ENCODE results near the gene HLX. TPM values are rescaled to one million over a fixed set of nuclear protein-coding genes. Genes with fewer than 3 reads are reported as not detected.

HLX gene
- total and polyA plus RNA-seq, 7 experiments from 2014 or later = 0.27 to 11.0 (median 2.1) TPM; not detected in 3

- Histone ChIP-seq H3K4me3 (ENCODE audit: low read length) (no peak overlapping the region), H3K9me3 (ENCODE audit: control insufficient read depth in 2 of 3, low read length in 3 of 3) (no peaks in the 10 kb centered on the region), H3K27ac (ENCODE audit: low read depth, low read length) (no peak overlapping the region), H3K27me3 (ENCODE audit: control insufficient read depth in 2 of 2, insufficient read depth in 2 of 2, low read length in 2 of 2) (no peaks in the 10 kb centered on the region), H3K36me3 (ENCODE audit: control insufficient read depth in 2 of 3, insufficient read depth in 3 of 3, low read length in 3 of 3) (no peaks in the 10 kb centered on the region), H3K4me1 (ENCODE audit: control insufficient read depth in 2 of 2, insufficient read depth in 2 of 2, low read length in 2 of 2) (no peaks in the 10 kb centered on the region)
- Mint-ChIP-seq H3K27me3 (peaks cover 0 to 11% (median 10%) of the 10 kb centered on the region in 5 donors), H3K36me3 (peaks cover 0 to 3% (median 0%) of the 10 kb centered on the region in 5 donors), H3K9me3 (peaks cover 0 to 6% (median 0%) of the 10 kb centered on the region in 11 donors), H3K4me1 (no peaks in the 10 kb centered on the region), H3K4me3 (no peak overlapping the region), H3K27ac (no peak overlapping the region)
- intact Hi-C loops (cut with micrococcal nuclease) = no loop called here
- ChIA-PET POLR2A (no interaction called here), CTCF (no interaction called here)
- ATAC-seq = no peak
- no peak for DNase-seq
These were observed 35.7 kb upstream of the HLX start for GRCh38 chr1:220843481-220844011.

GRCh38 chr1:220852408-220852807 lies 26.8 kb upstream of the HLX start:
- H3K27me3 ChIP-seq (ENCODE audit: control insufficient read depth in 2 of 2, insufficient read depth in 2 of 2, low read length in 2 of 2) = no peaks in the 10 kb centered on the region
- no peak overlapping the region for H3K4me3 ChIP-seq (ENCODE audit: low read length)
- no peak for DNase-seq
- no peak for ATAC-seq
- H3K9me3 Mint-ChIP-seq = peaks cover 10 to 60% (median 29%) of the 10 kb centered on the region in 11 donors
- H3K4me1 Mint-ChIP-seq = no peaks in the 10 kb centered on the region
- CTCF ChIA-PET = no interaction called here
- POLR2A ChIA-PET = no interaction called here
- no peaks in the 10 kb centered on the region for H3K36me3 ChIP-seq (ENCODE audit: control insufficient read depth in 2 of 3, insufficient read depth in 3 of 3, low read length in 3 of 3)
- no peaks in the 10 kb centered on the region for H3K4me1 ChIP-seq (ENCODE audit: control insufficient read depth in 2 of 2, insufficient read depth in 2 of 2, low read length in 2 of 2)
- peaks cover 2 to 11% (median 7%) of the 10 kb centered on the region in 5 donors for H3K27me3 Mint-ChIP-seq
- H3K4me3 Mint-ChIP-seq = no peak overlapping the region
- no peak overlapping the region for H3K27ac Mint-ChIP-seq
- peaks cover 0 to 12% (median 0%) of the 10 kb centered on the region in 3 experiments for H3K9me3 ChIP-seq (ENCODE audit: control insufficient read depth in 2 of 3, low read length in 3 of 3)
- no peak overlapping the region for H3K27ac ChIP-seq (ENCODE audit: low read depth, low read length)
- H3K36me3 Mint-ChIP-seq = no peaks in the 10 kb centered on the region
- intact Hi-C loops (cut with micrococcal nuclease) = no loop called here

DNA sequence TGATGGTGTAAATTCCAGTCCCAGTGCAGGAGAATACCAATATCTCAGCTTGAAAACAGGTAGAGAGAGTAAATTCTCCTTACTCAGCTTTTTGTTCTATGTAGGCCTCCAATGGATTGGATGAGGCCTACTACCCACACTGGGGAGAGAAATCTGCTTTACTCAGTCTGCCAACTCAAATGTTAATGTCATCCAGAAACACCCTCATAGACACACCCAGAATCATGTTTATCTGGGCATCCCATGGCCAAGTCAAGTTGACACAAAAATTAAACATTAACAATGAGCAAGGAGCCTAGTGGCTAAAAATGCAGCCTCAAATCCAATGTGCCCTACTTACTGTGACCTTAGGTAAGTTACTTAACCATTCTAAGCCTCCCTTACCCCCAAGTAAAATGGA lies 6.9 kb upstream of the HLX start:
- ChIA-PET CTCF (no interaction called here), POLR2A (no interaction called here)
- ATAC-seq = no peak
- Histone ChIP-seq H3K27me3 (ENCODE audit: control insufficient read depth in 2 of 2, insufficient read depth in 2 of 2, low read length in 2 of 2) (peaks cover 0 to 4% of the 10 kb centered on the region in 2 donors), H3K9me3 (ENCODE audit: control insufficient read depth in 2 of 3, low read length in 3 of 3) (no peaks in the 10 kb centered on the region), H3K4me1 (ENCODE audit: control insufficient read depth in 2 of 2, insufficient read depth in 2 of 2, low read length in 2 of 2) (no peaks in the 10 kb centered on the region), H3K27ac (ENCODE audit: low read depth, low read length) (no peak overlapping the region), H3K4me3 (ENCODE audit: low read length) (no peak overlapping the region), H3K36me3 (ENCODE audit: control insufficient read depth in 2 of 3, insufficient read depth in 3 of 3, low read length in 3 of 3) (no peaks in the 10 kb centered on the region)
- Mint-ChIP-seq H3K36me3 (peaks cover 0 to 5% (median 0%) of the 10 kb centered on the region in 5 donors), H3K4me1 (peaks cover 0 to 7% (median 5%) of the 10 kb centered on the region in 7 donors), H3K27me3 (peaks cover 38 to 79% (median 66%) of the 10 kb centered on the region in 5 donors), H3K9me3 (peaks cover 0 to 16% (median 3%) of the 10 kb centered on the region in 11 donors), H3K4me3 (no peak overlapping the region), H3K27ac (no peak overlapping the region)
- intact Hi-C loops (cut with micrococcal nuclease) = no loop called here
- DNase-seq = no peak

GRCh38 chr1:220873087-220873486 lies 6.2 kb upstream of the HLX start:
- DNase-seq (no peak), ATAC-seq (no peak)
- intact Hi-C loops (cut with micrococcal nuclease) = no loop called here
- H3K27me3 ChIP-seq (ENCODE audit: control insufficient read depth in 2 of 2, insufficient read depth in 2 of 2, low read length in 2 of 2) = peaks cover 0 to 8% of the 10 kb centered on the region in 2 donors
- ChIA-PET POLR2A (no interaction called here), CTCF (no interaction called here)
- no peaks in the 10 kb centered on the region for H3K4me1 ChIP-seq (ENCODE audit: control insufficient read depth in 2 of 2, insufficient read depth in 2 of 2, low read length in 2 of 2)
- Mint-ChIP-seq H3K9me3 (peaks cover 0 to 11% (median 0%) of the 10 kb centered on the region in 11 donors), H3K36me3 (peaks cover 0 to 5% (median 0%) of the 10 kb centered on the region in 5 donors), H3K4me3 (no peak overlapping the region), H3K27me3 (peaks cover 46 to 82% (median 73%) of the 10 kb centered on the region in 5 donors), H3K27ac (no peak overlapping the region), H3K4me1 (peaks cover 0 to 15% (median 12%) of the 10 kb centered on the region in 7 donors)
- no peak overlapping the region for H3K4me3 ChIP-seq (ENCODE audit: low read length)
- no peak overlapping the region for H3K27ac ChIP-seq (ENCODE audit: low read depth, low read length)
- H3K36me3 ChIP-seq (ENCODE audit: control insufficient read depth in 2 of 3, insufficient read depth in 3 of 3, low read length in 3 of 3) = no peaks in the 10 kb centered on the region
- no peaks in the 10 kb centered on the region for H3K9me3 ChIP-seq (ENCODE audit: control insufficient read depth in 2 of 3, low read length in 3 of 3)

DNA sequence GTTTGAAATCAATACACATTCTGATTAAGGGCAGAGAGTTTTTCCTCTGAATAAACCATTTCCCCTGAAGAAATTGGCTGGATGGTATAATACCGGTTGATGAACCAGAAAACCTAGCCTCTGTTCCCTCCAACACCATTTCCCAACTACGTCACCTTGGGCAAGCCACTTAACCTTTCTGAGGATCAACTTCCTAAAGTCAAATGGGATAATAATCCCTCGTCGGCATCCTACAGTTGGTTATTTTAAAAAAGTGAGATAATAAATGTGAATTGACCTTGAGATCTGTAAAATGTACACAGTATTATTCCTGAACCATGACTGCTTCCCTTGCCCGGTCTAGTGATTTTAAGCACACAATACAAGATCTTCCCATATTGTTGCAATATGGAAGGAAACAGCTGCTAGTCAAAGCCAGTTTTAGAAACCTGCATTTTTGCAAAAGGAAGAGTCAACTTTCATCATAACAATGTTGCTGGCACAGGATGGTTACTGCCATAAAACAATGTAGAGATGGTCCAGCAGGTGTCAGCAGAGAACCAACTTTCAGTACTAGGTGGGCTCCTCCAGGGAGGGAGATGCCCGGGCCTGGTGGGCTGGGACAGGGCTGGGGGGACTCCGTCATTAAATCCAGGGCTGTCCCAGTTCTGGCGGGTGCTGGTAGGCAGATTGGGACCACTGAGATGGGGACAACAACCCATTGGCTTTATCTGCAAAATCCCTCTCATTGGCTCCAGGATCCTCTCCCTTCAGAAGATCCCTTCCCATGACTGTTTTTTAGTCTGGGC lies 5.2 kb upstream of the HLX start:
- no peak for ATAC-seq
- no peaks in the 10 kb centered on the region for H3K4me1 ChIP-seq (ENCODE audit: control insufficient read depth in 2 of 2, insufficient read depth in 2 of 2, low read length in 2 of 2)
- intact Hi-C loops (cut with micrococcal nuclease) = loop anchor here in 1 of 2 donors (1.0 to 2.0 kb wide), 2 partner anchors 329 to 561 kb away; no protein-coding TSS in a partner anchor

DNA sequence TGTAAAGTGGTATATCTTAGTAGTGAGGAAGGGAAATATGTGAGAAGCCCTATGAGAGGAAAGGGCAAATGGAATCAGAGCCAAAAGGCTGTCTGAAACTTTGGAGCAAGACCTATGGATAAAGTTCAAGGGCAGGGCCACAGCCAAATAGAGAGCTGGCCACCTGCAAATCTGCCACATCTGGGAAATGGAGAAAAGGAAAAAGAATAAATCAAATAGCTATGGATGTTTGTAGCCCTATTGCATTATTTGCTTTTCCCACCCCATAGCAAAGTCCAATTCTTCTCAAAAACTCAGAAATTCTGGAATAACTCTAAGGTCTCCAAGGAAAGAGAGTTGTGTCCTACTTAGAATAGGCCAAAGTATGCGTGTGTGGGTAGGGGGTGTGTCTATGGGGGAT lies 4.0 kb upstream of the HLX start:
- H3K4me3 Mint-ChIP-seq = no peak overlapping the region
- peaks cover 0 to 6% of the 10 kb centered on the region in 2 donors for H3K4me1 ChIP-seq (ENCODE audit: control insufficient read depth in 2 of 2, insufficient read depth in 2 of 2, low read length in 2 of 2)
- peaks cover 9 to 27% (median 25%) of the 10 kb centered on the region in 7 donors for H3K4me1 Mint-ChIP-seq
- no peak overlapping the region for H3K4me3 ChIP-seq (ENCODE audit: low read length)
- H3K27ac Mint-ChIP-seq = no peak overlapping the region
- intact Hi-C loops (cut with micrococcal nuclease) = loop anchor here in 1 of 2 donors (2.0 to 5.0 kb wide), 2 partner anchors 560 to 907 kb away; no protein-coding TSS in a partner anchor
- H3K9me3 ChIP-seq (ENCODE audit: control insufficient read depth in 2 of 3, low read length in 3 of 3) = no peaks in the 10 kb centered on the region
- H3K9me3 Mint-ChIP-seq = peaks cover 0 to 2% (median 0%) of the 10 kb centered on the region in 11 donors
- peaks cover 0 to 10% of the 10 kb centered on the region in 2 donors for H3K27me3 ChIP-seq (ENCODE audit: control insufficient read depth in 2 of 2, insufficient read depth in 2 of 2, low read length in 2 of 2)
- POLR2A ChIA-PET = no interaction called here
- no peak for ATAC-seq
- peaks cover 61 to 78% (median 72%) of the 10 kb centered on the region in 5 donors for H3K27me3 Mint-ChIP-seq
- DNase-seq = no peak
- H3K27ac ChIP-seq (ENCODE audit: low read depth, low read length) = no peak overlapping the region
- H3K36me3 Mint-ChIP-seq = peaks cover 0 to 5% (median 0%) of the 10 kb centered on the region in 5 donors
- CTCF ChIA-PET = no interaction called here
- H3K36me3 ChIP-seq (ENCODE audit: control insufficient read depth in 2 of 3, insufficient read depth in 3 of 3, low read length in 3 of 3) = no peaks in the 10 kb centered on the region

More for the DNA sequence above, 5.2 kb upstream of the HLX start:
- Mint-ChIP-seq H3K9me3 (peaks cover 0 to 6% (median 0%) of the 10 kb centered on the region in 11 donors), H3K36me3 (peaks cover 0 to 5% (median 0%) of the 10 kb centered on the region in 5 donors), H3K27ac (no peak overlapping the region), H3K27me3 (peaks cover 55 to 85% (median 73%) of the 10 kb centered on the region in 5 donors), H3K4me1 (peaks cover 7 to 23% (median 22%) of the 10 kb centered on the region in 7 donors), H3K4me3 (no peak overlapping the region)
- no peak for DNase-seq
- CTCF ChIA-PET = no interaction called here
- H3K4me3 ChIP-seq (ENCODE audit: low read length) = no peak overlapping the region
- H3K36me3 ChIP-seq (ENCODE audit: control insufficient read depth in 2 of 3, insufficient read depth in 3 of 3, low read length in 3 of 3) = no peaks in the 10 kb centered on the region
- H3K27ac ChIP-seq (ENCODE audit: low read depth, low read length) = no peak overlapping the region
- H3K27me3 ChIP-seq (ENCODE audit: control insufficient read depth in 2 of 2, insufficient read depth in 2 of 2, low read length in 2 of 2) = peaks cover 0 to 8% of the 10 kb centered on the region in 2 donors
- POLR2A ChIA-PET = no interaction called here
- H3K9me3 ChIP-seq (ENCODE audit: control insufficient read depth in 2 of 3, low read length in 3 of 3) = no peaks in the 10 kb centered on the region

Measured in naive thymus-derived CD4-positive, alpha-beta T cell (primary cell).